ENCODE measurements around the gene NLRP12.

GRCh38 chr19:53868892-53869804, 45.0 kb upstream of the NLRP12 start:
- TF ChIP-seq, protein P1, sequence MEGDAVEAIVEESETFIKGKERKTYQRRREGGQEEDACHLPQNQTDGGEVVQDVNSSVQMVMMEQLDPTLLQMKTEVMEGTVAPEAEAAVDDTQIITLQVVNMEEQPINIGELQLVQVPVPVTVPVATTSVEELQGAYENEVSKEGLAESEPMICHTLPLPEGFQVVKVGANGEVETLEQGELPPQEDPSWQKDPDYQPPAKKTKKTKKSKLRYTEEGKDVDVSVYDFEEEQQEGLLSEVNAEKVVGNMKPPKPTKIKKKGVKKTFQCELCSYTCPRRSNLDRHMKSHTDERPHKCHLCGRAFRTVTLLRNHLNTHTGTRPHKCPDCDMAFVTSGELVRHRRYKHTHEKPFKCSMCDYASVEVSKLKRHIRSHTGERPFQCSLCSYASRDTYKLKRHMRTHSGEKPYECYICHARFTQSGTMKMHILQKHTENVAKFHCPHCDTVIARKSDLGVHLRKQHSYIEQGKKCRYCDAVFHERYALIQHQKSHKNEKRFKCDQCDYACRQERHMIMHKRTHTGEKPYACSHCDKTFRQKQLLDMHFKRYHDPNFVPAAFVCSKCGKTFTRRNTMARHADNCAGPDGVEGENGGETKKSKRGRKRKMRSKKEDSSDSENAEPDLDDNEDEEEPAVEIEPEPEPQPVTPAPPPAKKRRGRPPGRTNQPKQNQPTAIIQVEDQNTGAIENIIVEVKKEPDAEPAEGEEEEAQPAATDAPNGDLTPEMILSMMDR (conservative IDR thresholded peaks at IDR 0.05; ENCODE audit: low read length), result no peak
- TF ChIP-seq EZH2phosphoT487 (IDR thresholded peaks at IDR 0.05; ENCODE audit: borderline replicate concordance, low read depth, low read length), result no peak
